ENCODE results near the gene PRSS27.

The PRSS27 gene

DNA sequence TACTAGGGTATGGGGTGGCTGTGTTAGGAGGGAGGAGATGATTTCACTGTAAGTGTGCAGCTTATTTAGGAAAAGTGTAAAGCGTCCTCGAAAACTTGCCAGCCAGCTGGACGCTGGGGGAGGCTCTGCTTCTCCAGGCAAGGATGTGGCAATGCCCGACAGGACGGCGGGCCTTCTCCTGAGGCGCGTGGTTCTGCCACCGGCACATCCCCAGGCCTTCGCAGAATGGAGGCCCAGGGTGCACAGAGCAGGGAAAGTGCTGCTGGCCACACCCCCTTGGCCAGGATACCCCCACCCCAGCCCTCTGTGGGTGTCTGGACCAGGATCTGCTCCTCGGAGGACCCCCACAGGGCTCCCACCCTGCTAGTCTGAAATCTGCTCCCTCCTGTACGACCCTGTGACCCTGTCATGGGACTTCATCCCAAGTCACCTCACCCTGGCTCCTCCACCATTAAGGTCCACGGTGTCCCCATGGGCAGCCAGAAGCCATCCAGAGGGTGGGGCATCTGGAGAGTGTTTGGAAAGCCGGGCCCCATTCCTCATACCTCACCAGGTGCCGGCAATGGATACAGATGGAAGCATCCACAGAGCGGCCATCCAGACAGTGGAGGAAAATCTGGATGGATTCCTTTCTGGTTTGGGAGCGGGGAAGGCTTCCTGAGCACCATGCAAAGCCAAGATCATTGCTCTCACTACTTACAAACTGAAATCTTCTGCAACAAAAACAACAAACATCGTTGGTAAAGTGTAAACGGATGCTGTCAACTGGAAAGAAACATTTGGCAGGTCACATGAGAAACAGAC lies 23.2 kb upstream of the PRSS27 start:
- TF ChIP-seq GATA2 (IDR thresholded peaks at IDR 0.05; ENCODE audit: low read depth, low read length) (no peak), GATA3 (IDR thresholded peaks at IDR 0.05; ENCODE audit: low read depth, low read length) (no peak)

DNA sequence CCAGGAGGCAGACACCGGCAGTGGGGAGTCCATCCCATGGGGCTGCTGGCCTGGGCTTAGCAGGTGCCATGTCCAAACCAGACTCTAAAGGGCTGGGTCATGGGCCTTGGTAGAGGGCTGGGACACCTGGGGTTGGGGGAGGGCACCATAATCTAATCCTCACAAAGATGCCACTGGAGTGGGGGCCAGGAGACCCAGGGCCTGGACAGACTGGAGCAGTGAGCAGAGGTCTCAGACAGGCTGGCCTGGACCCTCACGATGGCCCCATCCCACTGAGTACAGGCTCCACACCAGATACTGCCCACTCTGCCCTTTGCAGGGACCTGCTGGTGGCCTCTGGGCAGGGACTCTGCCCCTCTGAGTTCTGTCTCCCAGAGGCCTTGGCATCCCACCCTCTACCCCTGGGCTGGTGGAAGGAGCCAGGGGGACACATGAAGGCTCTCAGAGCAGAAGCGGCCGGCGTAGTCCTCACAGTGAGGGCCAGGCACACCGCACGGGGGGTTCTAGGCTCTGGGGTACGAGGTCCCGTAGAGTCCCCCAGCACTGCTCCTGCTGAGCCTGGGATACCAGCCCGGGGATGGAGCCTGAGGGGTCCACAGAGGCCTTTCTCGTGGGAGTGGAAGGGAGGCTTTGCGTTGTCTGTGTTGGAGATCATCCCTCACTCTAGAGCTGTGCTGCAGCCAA lies 22.4 kb upstream of the PRSS27 start:
- TF ChIP-seq GATA3 (IDR thresholded peaks at IDR 0.05; ENCODE audit: low read depth, low read length) (no peak), GATA2 (IDR thresholded peaks at IDR 0.05; ENCODE audit: low read depth, low read length) (no peak)

DNA sequence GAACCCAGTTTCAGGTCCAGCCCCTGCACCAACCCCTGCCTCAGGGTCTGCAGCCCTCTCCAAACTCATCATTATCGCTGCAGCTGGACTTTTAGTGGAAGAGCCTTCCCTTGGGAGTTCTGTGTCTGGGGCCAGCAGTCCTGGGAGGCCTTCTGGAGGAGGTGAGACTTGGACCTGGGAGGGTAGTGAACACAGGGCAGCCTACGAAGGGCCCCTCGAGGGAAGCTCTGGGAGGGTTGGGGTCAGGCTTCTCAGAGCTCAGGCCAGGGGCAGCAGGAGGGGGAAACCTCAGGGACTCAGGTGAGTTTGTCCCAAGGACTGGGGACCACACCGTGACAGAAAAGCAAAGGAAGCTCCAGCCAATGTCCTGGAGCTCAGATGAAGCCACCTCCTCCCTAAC lies 21.1 kb upstream of the PRSS27 start:
- TF ChIP-seq GATA3 (IDR thresholded peaks at IDR 0.05; ENCODE audit: low read depth, low read length) (no peak), GATA2 (IDR thresholded peaks at IDR 0.05; ENCODE audit: low read depth, low read length) (no peak)

DNA sequence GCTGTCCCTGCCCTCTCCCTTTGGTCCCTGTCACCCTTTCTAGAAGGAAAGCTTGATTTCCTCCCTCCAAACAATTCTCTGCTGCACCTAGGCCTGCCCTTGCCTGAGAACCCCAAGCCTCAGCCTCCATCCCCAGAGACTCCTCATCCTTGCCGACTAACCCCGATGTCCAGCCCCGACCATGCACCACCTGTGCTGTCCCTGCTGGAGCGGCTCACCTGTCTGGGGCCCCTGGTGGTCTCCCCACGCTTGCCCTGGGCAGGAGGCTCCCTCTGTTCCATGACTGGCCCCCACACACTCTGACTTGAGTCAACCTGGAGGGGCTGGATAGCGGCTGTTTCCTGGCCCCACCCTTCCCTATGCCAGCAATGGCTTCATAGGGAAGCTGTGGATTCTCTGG lies 20.5 kb upstream of the PRSS27 start:
- TF ChIP-seq GATA3 (IDR thresholded peaks at IDR 0.05; ENCODE audit: low read depth, low read length), result no peak
- no peak for TF ChIP-seq GATA2 (IDR thresholded peaks at IDR 0.05; ENCODE audit: low read depth, low read length)

DNA sequence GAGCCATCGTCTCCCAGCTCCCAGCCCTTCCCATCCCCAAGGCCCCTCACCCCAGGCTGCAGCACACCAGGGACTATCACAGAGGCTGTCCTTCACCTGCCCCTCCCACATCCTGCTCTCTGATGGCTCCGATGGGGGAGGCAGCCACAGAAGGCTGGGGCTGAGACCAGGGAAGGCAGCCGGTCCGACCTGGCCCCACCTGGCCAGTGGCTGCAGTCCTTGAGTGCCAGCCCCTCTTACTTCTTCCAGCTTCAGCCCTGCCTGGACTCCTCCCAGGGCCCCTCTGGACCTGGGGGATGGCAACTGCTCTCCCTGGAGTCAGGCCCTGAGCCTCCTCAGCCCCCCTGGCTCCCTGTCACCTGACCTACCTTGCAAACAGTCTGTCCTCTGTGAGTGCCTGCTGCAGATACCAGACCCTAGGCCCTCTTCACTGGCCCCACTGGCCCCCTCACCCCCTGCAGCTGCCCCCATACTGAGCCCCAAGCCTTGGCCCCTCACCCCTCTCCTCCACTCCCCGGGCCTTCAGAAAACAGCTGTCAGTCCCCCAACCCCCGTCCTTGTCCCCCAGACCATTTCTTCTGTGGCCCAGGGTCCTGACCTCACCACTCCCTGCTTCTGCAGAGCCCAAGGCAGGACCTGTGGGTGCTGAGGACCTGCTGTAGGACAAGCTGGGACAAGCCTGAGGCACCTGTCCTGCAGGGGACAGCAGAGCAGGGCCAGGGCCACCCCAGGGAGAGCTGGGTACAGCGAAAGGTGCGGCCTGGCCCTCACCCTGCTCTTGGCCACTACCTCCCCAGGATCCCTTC lies 19.8 kb upstream of the PRSS27 start:
- TF ChIP-seq GATA3 (IDR thresholded peaks at IDR 0.05; ENCODE audit: low read depth, low read length), result no peak
- TF ChIP-seq GATA2 (IDR thresholded peaks at IDR 0.05; ENCODE audit: low read depth, low read length), result no peak

DNA sequence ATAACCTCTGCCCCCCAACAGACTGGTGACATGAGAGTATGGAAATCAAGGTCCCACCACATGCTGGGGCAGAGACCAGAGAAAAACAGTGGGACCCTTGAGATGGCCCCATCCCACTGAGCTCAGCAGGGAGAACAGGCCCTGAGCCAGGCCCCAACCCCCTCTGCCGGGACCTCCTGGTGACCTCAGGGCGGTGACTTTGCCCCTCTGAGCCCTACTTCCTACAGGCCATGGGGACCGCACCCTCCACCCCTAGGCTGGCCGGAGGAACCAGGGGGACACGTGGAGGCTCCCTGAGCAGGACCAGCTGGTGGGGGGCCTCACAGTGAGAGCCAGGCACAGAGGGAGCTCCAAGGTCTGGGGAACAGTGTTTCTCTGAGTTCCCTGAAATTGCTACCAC lies 18.6 kb upstream of the PRSS27 start:
- TF ChIP-seq GATA2 (IDR thresholded peaks at IDR 0.05; ENCODE audit: low read depth, low read length) (no peak), GATA3 (IDR thresholded peaks at IDR 0.05; ENCODE audit: low read depth, low read length) (no peak)

DNA sequence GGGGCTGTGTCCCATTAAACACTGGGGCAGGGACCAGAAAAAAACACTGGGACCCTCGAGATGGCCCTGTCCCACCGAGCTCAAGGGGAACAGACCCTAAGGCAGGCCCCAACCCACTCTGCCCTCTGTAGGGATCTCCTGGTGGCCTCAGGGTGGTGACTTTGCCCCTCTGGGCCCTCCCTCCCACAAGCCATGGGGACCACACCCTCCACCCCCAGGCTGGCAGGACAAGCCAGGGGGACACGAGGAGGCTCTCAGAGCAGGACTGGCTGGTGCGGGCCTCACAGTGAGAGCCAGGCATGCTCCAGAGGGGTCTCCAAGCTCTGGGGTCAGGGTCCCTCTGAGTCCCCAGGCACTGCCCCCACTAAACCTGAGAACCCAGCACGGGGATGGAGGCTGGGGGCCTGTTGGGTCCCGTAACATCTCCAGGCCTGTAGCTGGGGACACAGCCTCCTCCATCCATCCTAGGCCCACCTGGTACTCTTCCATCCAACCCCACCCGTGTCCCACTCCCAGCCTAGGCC lies 17.9 kb upstream of the PRSS27 start:
- no peak for TF ChIP-seq GATA2 (IDR thresholded peaks at IDR 0.05; ENCODE audit: low read depth, low read length)
- no peak for TF ChIP-seq GATA3 (IDR thresholded peaks at IDR 0.05; ENCODE audit: low read depth, low read length)

DNA sequence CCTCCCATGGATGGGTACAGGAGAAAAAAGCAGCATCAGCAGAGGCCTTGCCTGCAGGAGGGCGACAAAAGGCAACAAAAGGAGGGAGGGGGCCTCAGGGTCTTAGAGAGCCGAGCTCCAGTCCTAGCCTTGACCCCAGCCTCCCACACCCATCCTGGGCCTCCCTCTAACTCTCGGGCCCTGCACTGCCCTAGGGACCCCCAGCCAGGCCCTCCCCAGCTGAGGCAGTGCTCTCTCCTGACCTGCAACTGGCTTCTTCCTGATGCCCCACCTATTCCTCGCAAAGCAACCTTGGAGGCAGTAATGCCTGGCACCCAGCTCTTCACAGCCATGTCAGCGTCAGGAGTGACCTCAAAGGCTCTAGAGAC lies 17.2 kb upstream of the PRSS27 start:
- TF ChIP-seq GATA2 (IDR thresholded peaks at IDR 0.05; ENCODE audit: low read depth, low read length), result no peak
- no peak for TF ChIP-seq GATA3 (IDR thresholded peaks at IDR 0.05; ENCODE audit: low read depth, low read length)

DNA sequence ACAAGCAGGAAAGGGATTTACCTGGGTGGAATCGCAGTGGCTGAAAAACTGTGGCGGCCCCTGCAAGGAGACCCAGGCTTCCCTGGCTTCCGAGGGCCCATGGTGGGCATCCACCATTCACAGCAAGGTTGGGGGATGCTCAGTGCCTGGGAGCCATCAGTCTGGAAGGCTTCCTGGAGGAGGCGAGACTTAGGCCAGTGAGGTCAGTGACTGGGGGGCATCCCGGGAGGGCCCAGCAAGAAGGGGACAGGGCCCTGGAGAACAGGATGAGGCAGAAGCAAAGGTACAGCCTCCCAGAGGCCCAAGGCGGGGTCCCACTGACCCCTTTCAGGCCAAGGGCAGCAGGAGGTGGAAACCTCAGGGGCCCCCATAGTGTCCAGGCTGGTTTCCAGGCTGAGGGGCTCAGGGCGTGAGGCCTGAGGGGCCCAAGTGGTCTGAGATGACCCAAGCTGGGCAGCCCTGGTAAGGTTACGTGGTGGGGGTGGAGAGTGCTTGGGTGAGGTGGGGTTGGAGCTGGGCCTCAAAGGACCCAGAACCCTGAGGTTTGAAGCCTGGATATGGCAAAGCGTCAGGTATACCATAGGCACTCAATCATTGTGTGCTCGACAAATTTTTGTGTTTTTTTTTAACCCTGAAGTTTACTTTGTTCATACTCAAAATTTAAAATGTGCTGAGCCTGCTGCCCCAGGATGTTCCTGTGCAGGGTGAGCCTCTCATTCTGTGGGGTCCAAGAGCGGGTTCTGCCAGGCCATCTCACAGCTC lies 16.6 kb upstream of the PRSS27 start:
- no peak for TF ChIP-seq GATA3 (IDR thresholded peaks at IDR 0.05; ENCODE audit: low read depth, low read length)

DNA sequence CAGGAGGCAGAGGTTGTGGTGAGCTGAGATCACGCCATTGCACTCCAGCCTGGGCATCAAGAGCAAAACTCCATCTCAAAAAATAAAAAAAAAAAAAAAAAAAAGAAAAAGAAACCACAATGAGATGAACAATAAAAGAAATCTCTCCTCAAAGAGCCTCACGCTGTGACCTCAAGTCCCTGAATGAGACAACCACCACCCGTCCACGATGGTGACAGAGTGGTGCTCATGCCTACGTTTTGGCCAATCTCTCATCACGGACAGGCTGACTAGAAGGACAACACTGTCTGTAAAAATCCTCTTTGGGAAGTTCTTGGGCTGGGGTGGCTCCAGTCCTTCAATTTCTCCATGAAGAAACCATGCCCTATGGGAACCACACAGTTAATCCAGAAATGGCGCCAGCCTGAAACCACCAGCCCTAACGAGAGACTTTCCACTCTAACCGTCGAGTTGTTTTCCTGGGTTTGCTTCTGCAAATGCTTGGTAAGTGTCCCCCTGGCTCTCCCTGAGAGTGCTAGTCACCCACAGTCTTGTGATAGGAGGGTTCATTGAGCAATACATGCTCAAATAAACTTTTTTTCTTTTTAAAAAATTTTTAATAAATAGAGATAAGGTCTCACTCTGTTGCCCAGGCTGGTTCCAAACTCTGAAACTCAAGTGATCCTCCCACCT lies 15.0 kb upstream of the PRSS27 start:
- TF ChIP-seq GATA2 (IDR thresholded peaks at IDR 0.05; ENCODE audit: low read depth, low read length) (no peak), GATA3 (IDR thresholded peaks at IDR 0.05; ENCODE audit: low read depth, low read length) (no peak)

DNA sequence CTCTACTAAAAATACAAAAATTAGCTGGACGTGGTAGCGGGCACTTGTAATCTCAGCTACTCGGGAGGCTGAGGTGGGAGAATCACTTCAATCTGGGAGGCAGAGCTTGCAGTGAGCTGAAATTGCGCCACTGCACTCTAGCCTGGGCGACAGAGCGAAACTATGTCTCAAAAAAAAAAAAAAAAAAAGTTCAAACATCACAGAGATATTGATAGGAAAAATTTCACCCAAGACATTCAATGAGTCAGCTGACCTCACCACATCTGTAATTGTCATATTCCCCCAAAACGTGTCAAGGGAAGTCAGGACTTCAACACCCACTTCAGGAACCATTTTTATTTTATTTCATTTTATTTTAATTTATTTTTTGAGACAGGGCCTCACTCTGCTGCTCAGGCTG lies 8.0 kb upstream of the PRSS27 start:
- no peak for TF ChIP-seq GATA3 (IDR thresholded peaks at IDR 0.05; ENCODE audit: low read depth, low read length)
- TF ChIP-seq GATA2 (IDR thresholded peaks at IDR 0.05; ENCODE audit: low read depth, low read length), result no peak

DNA sequence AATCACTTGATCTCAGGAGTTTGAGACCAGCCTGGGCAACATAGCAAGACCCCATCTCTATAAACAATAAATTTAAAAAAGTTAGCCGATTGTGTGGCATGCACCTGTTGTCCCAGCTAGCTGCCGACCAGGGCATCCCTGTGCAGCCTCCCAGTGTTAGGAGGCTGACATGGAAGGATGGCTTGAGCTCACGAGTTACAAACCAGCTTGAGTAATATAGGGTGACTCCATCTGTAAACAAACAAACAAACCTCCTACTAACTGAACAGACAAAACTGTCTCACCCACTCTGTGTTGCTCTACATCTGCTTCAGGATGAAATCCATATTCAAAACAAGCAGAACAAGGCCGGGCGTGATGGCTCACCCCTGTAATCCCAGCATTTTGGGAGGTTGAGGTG lies 6.9 kb upstream of the PRSS27 start:
- TF ChIP-seq GATA3 (IDR thresholded peaks at IDR 0.05; ENCODE audit: low read depth, low read length), result no peak
- no peak for TF ChIP-seq GATA2 (IDR thresholded peaks at IDR 0.05; ENCODE audit: low read depth, low read length)

DNA sequence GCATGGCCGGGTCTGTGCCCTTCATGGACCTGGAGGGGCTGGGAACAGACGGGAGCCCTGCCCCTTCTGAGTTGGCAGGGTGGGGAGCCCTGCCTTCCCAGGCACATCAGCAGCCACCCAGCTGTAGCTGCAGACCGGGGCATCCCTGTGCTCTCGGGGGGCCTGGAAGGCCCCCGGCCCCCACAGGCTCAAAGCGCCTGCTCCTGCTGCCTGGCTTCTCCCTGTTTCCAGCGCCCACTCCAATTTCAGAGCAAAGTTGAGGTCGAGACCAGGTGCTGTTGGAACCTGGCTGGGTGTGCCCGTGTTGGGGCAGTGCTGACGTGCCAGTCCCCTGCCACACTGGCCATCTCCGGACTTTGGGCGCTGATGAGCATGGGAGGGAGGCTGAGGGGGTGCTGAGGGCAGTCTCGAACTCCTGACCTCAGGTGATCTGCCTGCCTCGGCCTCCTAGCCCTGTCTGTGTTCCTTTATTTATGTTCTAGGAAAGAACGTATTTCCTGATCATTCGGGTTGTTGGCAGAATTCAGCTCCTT lies 4.9 kb upstream of the PRSS27 start:
- TF ChIP-seq GATA2 (IDR thresholded peaks at IDR 0.05; ENCODE audit: low read depth, low read length) (no peak), GATA3 (IDR thresholded peaks at IDR 0.05; ENCODE audit: low read depth, low read length) (no peak)
